HG03520 (cell line): ENCODE measurements around the gene ETFA.

Experiments
- ATAC-seq: cut with Tn5 transposase; IDR thresholded peaks from one replicate; pipeline ENCODE4 v1.9.1; 2021; ENCODE audit warnings: mild to moderate bottlenecking, moderate library complexity; ENCODE audit not compliant: unreplicated experiment

The ETFA gene

DNA sequence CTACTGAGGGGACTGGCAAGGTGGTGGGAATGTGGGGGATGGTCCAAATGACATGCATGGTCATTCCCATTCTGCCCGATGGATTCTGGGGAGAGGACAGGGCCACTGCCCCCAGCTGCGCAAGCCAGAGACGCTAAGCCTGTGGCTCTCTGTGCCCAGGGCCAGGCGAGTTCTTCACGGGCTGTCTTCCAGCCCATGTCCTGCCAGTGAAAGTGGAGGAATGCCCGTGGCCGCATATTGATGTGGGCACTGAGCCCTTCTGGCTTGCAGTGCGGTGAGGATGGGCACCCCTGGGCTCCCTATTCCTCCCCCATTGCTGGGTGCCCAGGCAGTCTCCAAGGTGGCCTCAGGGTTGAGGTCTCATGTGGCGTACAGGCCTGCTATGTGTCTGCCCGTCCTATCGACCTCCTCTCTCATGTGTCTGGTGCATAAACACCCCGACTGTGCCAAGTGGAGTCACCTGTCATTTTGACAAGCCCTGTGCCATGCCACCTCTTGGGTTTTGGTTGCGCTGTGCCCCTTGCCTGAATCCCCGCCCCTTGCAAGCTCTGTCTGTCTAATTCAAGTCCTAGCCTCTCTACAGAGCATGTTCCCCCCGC, 134.7 kb downstream of the ETFA start:
- ATAC-seq: no peak

DNA sequence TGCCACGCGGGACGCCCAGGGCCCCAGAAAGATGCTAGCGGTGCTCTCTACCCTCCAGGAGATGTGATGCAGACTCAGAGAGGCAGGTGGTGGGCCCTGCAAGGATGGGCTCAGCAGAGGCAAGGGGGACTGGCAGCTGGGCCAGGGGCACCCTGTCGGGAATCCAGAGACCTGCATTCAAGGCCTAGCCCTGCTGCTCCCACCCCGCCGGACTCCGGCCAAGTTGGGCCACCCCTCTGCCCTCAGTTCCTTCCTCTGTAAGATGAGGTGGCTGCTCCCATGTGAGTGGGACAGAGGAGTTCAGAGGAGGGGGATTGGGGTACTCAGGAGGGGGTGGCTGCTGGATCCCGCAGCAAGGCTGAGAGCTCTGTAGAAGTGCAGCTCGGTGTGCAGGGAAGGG, 135.2 kb downstream of the ETFA start:
- no peak for ATAC-seq

DNA sequence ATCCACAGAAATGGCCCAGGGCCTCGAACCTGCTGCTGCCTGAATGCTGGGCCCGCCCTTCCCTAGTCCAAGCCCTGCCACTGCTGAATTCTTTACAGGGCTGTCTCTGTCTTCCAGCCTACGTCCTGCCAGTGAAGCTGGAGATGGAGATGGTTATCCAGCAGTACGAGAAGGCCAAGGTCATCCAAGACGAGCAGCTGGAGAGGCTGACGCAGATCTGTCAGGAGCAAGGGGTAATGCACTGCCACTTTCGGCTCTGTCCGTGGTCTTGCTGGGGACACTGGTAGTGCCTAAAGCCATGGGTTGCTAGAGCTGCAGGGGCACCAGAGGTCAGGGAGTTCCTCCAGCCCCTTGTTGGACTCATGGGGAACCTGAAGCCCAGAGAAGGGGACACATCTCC, 135.8 kb downstream of the ETFA start:
- no peak for ATAC-seq

DNA sequence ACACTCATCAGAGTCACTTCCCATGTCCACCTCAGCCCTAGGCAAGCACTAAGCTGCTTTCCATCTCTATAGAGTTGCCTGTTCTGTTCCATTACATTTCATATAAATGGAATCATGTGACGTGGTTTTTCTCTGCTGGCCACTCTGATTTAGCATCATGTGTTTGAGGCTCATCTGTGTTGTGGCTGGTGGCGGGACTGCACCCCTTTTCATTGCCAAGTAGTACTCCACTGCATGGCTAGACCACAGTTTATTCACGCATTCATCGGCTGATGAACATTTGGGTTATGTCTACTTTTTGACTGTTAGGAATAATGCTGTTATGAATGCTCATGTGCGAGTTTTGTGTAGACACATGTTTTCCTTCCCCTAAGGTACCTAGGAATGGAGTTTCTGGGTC, 136.6 kb downstream of the ETFA start:
- ATAC-seq: no peak

DNA sequence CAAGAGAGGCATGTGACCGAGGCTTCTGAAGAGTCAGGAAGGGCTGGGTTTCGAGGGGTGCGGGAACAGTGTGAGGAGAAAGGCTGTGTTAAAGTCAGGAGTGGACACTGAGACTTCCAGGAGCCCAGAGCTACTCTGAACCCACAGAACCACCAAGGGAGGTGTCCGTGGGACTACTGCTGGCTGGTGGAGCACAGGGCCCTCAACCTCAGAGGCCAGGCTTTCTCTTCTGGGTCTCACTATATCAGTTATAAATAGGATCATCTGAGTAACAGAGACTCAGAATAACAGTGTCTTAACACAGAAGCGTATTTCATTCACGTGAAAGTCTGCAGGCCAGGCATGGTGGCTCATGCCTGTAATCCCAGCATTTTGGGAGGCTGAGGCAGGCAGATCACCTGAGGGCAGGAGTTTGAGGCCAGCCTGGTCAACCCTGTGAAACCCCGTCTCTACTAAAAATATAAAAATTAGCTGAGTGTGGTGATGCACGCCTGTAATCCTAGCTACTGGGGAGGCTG, 137.9 kb downstream of the ETFA start:
- no peak for ATAC-seq

DNA sequence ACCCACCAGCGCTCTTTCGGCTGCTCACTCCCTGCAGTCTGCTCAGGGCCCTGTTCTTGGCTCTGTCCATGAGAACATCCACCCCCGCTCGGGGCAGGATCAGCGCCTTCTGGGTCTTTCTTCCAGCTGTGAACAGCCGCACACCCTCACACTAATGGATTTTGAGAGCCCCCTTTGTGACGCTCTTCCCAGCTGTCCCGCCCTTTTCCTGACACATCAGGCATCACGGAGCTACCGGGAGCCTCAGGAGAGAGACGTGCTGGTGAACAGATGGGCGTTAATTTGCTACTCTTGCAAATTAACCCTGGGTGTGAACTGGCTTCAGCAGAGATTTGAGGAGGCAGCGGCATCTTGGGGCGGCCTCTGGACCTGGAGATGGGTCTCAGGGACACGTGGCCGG, 138.5 kb downstream of the ETFA start:
- ATAC-seq: no peak

DNA sequence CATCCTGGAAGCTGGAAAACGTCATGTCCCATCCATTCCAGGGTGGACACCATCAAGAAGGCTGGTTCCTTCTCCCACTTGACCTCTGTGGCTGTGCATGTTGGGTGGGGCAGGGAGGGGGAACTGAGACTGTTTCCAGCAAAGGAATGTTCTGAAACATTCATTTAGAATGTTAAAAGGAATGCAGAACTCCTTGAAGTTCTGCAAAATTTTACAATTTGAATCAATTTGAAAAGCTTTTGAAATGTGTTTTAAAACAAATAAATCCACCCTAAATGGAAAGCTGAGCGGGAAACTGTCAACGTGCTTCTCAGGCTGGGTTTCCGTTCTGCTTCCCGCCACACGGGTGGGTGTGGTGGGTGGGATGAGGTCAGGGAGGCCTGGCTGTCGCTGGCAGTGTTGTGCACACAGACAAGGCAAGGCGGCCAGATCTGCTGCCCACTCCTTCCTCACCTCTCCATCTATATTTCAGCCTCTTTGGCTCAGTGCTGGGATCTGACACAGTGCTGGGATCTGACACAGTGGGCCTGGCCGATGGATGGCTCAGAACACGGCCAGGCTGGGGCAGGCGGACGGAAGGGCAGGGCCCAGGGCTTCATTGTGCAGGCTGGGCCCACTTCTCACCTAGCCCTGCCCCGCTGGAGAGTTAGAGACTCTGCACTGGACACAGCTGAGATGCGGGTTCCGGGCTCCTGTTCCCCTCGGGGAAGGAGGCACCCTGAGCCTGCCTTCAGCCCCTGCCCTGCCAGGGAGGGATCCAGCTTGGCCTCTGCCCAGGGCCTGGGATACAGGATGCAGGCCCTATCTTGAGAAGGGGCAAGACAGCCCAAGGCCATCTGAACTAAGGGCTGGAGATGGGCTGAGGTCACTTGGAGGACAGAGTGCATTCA, 141.1 kb downstream of the ETFA start:
- no peak for ATAC-seq

DNA sequence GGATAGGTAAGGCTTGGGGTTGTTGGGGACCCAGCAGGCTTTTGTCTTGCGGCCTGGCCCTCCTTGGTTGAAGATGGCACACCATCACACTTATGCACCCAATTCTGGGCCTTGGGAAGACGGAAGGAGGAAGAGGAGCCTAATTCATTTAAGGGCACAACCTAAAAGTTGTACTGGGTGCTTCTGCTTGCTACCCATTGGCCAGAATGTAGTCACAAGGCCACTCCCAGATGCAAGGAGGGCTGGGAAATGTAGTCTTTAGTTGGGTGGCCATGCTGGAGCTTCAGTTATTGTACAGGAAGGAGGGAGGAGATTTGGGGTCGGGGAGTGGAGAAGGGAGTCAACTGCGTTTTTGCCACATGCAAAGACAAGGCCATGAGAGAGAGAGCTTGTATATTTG, 142.3 kb downstream of the ETFA start:
- no peak for ATAC-seq

DNA sequence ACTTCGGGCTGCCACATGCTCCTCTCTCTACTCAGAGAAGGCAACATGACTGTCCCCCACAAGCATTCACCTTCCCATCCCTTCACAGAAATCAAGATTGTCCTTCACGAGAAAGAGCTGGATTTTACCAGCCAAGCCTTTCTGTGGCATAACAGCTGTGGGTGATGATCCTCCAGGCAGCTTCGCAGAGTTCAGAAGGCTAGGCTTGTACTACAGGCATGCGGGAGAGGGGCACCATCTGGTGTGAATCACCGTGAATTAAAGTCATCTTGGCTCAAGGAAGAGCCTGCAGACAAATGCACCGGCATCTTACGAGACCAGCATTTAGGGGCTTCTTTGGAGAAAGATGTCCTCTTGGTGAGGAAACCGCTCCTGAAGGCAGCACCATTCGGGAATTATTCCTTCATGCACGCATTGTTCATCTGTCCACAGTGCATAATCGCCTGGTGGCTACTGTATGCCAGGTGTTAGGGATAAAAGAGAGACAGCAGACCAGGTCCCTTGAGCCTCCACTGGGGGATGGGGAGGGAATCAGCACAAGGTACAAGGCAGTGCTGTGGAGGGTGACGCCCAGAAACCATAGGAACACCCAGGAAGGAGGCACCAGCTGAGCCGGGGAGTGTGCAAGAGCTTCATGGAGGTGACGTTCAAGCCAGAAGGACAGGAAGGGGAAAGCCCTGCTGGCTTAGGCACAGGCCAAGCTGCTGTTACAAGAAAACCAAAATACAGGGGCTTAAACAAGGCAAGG, 142.9 kb downstream of the ETFA start:
- no peak for ATAC-seq

DNA sequence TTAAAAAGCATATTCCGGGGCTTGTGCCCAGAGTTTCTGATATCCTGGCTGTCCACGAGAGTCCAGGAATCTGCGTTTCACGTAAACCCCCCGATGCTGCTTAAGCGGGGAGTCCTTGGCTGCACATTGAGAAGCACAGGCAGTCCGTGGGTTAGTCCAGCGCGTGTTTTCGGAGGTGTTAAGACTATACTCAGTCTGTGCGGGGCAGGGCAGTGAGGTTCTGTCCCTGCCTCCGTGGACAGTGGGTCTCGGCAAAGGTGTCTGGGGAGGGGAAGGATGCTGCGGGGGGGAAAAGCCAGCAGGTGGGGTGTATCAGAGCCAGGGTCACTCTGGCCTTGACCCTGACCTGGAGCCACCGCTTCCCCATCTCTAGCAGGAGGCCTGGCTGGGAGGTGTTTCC, 145.3 kb downstream of the ETFA start:
- ATAC-seq: no peak
